Measurements from ENCODE around the gene MORC2.

The MORC2 gene

DNA sequence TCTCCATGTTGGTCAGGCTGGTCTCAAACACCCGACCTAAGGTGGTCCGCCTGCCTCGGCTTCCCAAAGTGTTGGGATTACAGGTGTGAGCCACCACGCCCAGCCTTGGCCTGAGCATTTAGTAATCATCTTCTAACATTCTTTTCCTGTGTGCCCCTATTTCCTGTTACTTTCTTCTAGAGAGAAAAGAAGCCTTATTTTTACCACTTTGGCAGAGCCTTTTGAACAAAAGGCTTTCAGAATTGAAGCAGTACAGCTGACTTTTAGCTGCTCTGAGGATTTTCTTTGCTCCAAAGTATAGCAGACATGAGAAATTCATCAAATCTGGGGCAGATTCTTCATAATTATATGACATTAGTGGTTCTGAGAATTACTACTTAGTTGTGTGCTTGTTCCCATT, 13.4 kb downstream of the MORC2 start:
- TF ChIP-seq, protein P1, sequence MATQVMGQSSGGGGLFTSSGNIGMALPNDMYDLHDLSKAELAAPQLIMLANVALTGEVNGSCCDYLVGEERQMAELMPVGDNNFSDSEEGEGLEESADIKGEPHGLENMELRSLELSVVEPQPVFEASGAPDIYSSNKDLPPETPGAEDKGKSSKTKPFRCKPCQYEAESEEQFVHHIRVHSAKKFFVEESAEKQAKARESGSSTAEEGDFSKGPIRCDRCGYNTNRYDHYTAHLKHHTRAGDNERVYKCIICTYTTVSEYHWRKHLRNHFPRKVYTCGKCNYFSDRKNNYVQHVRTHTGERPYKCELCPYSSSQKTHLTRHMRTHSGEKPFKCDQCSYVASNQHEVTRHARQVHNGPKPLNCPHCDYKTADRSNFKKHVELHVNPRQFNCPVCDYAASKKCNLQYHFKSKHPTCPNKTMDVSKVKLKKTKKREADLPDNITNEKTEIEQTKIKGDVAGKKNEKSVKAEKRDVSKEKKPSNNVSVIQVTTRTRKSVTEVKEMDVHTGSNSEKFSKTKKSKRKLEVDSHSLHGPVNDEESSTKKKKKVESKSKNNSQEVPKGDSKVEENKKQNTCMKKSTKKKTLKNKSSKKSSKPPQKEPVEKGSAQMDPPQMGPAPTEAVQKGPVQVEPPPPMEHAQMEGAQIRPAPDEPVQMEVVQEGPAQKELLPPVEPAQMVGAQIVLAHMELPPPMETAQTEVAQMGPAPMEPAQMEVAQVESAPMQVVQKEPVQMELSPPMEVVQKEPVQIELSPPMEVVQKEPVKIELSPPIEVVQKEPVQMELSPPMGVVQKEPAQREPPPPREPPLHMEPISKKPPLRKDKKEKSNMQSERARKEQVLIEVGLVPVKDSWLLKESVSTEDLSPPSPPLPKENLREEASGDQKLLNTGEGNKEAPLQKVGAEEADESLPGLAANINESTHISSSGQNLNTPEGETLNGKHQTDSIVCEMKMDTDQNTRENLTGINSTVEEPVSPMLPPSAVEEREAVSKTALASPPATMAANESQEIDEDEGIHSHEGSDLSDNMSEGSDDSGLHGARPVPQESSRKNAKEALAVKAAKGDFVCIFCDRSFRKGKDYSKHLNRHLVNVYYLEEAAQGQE (IDR thresholded peaks at IDR 0.05; ENCODE audit: insufficient replicate concordance, low read depth), result no peak
- no peak for TF ChIP-seq SPI1 (IDR thresholded peaks at IDR 0.05; ENCODE audit: borderline replicate concordance, low read depth)
- TF ChIP-seq POLR2AphosphoS5 (IDR thresholded peaks at IDR 0.05; ENCODE audit: low read depth), result no peak
- TF ChIP-seq, protein P2, sequence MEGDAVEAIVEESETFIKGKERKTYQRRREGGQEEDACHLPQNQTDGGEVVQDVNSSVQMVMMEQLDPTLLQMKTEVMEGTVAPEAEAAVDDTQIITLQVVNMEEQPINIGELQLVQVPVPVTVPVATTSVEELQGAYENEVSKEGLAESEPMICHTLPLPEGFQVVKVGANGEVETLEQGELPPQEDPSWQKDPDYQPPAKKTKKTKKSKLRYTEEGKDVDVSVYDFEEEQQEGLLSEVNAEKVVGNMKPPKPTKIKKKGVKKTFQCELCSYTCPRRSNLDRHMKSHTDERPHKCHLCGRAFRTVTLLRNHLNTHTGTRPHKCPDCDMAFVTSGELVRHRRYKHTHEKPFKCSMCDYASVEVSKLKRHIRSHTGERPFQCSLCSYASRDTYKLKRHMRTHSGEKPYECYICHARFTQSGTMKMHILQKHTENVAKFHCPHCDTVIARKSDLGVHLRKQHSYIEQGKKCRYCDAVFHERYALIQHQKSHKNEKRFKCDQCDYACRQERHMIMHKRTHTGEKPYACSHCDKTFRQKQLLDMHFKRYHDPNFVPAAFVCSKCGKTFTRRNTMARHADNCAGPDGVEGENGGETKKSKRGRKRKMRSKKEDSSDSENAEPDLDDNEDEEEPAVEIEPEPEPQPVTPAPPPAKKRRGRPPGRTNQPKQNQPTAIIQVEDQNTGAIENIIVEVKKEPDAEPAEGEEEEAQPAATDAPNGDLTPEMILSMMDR (IDR thresholded peaks at IDR 0.05; ENCODE audit: insufficient read depth, low read length), result no peak
- TF ChIP-seq GABPA (IDR thresholded peaks at IDR 0.05; ENCODE audit: low read depth), result no peak
- H3K4me3 ChIP-seq (replicated peaks; ENCODE audit: insufficient read depth, low read length), result no peak overlapping the region
- no peaks in the 10 kb centered on the region for H3K27me3 ChIP-seq (ENCODE audit: insufficient read depth, poor library complexity, severe bottlenecking)
- no peak for DNase-seq (ENCODE audit: low read depth in 1 of 2, low spot score in 1 of 2)
- H3K27ac ChIP-seq (replicated peaks), result no peak overlapping the region

DNA sequence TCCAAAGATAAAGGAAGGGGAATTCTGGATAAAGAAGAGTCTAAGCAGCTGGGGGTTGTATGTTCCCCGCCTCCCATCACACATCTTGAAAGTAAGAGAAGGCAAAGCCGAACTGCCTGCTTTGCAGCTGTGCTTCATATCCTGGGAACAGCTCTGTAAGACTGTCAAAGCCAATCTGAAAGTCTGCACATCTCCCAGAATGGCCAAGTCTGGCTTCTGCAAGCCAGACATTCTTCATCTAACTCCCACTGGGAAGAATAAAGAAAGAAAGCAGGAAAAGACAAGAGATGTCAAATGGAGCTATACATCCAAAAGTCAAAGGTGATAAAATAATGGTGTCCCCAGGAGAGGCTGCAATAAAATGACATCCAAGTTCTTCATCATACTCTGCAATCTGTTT, 15.4 kb downstream of the MORC2 start:
- Histone ChIP-seq H3K27ac (replicated peaks) (no peak overlapping the region), H3K4me3 (replicated peaks; ENCODE audit: insufficient read depth, low read length) (no peak overlapping the region)
- TF ChIP-seq, protein P2 (IDR thresholded peaks at IDR 0.05; ENCODE audit: insufficient read depth, low read length), result no peak
- TF ChIP-seq, protein P1 (IDR thresholded peaks at IDR 0.05; ENCODE audit: insufficient replicate concordance, low read depth), result no peak
- no peak for TF ChIP-seq POLR2AphosphoS5 (IDR thresholded peaks at IDR 0.05; ENCODE audit: low read depth)
- TF ChIP-seq GABPA (IDR thresholded peaks at IDR 0.05; ENCODE audit: low read depth), result no peak

DNA sequence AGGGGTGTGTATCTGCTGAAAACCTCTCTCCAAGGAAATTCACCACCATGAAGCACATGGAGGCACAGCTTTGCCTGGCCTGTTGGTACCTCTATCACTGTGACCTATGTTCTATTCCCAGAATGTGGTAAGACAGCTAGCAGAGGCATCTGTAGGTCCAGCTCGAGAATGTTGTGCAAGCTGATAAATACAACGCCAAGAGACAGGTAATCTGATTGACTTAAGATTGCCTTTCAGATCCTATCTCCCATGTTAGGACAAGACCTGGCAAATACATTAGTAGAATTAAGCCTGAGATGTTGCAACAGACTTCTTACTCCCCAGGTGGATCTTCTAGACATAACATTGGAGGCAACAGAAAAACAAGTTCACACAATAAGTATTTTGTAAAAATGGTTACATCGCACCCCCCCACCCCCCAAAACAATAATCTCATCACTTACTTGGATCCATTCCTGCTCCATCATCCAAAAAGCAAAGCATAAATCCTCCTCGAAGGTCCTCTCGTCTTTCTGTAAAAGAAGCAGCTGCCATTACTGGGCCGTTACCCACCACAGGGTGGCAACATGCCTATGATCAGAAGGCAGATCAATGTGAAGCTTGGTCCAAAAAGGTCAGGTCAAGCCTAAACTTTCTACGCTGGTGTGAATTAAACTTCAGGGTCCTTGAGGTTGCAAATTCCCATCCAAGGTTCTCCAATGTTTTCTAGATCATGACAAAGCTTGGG, 18.5 kb downstream of the MORC2 start:
- no peak for DNase-seq (ENCODE audit: low read depth in 1 of 2, low spot score in 1 of 2)
- H3K27me3 ChIP-seq (ENCODE audit: insufficient read depth, poor library complexity, severe bottlenecking), result no peaks in the 10 kb centered on the region
- no peak for TF ChIP-seq GABPA (IDR thresholded peaks at IDR 0.05; ENCODE audit: low read depth)
- TF ChIP-seq, protein P2 (IDR thresholded peaks at IDR 0.05; ENCODE audit: insufficient read depth, low read length), result no peak
- TF ChIP-seq POLR2AphosphoS5 (IDR thresholded peaks at IDR 0.05; ENCODE audit: low read depth), result no peak
- TF ChIP-seq, protein P1 (IDR thresholded peaks at IDR 0.05; ENCODE audit: insufficient replicate concordance, low read depth), result no peak
- TF ChIP-seq SPI1 (IDR thresholded peaks at IDR 0.05; ENCODE audit: borderline replicate concordance, low read depth), result no peak
- H3K27ac ChIP-seq (replicated peaks), result no peak overlapping the region
- no peak overlapping the region for H3K4me3 ChIP-seq (replicated peaks; ENCODE audit: insufficient read depth, low read length)

More for the DNA sequence above, 15.4 kb downstream of the MORC2 start:
- H3K27me3 ChIP-seq (ENCODE audit: insufficient read depth, poor library complexity, severe bottlenecking), result no peaks in the 10 kb centered on the region
- no peak for DNase-seq (ENCODE audit: low read depth in 1 of 2, low spot score in 1 of 2)
